ENCODE results near the gene RRAD. TPM values are rescaled to one million over a fixed set of nuclear protein-coding genes. Genes with fewer than 3 reads are reported as not detected.

RRAD gene
- polyA plus RNA-seq, 1 donor from 2014 or later, result 1.0 TPM

DNA sequence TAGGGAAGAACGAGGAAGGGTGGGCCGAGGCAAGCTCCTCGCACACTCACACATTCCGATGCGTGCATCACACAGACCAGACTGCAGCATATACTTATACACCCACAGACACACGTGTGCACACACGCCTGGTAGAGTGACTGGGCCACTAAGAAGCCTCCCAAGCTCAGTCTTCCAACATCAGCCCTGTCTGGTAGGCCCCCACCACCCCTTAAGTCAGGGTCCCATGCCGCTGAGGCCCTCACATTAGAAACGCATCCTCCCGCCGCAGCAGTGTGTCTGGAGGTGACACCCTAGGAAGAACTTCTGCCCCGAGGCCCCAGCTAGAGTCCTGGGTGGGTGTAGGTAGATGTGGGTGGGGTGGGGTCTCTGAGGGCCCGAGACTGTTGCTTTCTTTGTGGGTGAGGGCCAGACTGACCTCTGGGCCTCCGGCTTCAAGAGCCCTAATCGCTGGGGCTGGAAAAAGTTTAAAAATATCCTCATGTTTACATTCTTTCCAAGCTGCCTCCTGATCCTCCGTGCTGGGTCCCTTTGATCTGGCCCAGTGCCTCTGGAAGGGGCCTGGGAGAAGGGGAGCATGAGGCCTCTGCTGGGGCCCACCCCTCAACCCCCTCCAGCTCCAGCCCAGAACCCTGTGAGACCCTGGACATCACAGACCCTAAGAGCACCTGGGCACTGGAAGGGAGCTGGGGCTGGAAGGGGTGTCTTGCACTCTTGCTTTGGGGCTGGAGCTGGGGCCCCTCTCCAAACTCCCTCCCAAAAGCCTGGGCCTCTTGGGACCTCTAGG lies 20.3 kb downstream of the RRAD start:
- H3K9me2 ChIP-seq (ENCODE audit: insufficient read depth, low read length), result no peaks in the 10 kb centered on the region
- no peak overlapping the region for H3K9ac ChIP-seq (ENCODE audit: low read length)
- no peaks in the 10 kb centered on the region for H4K20me1 ChIP-seq (ENCODE audit: insufficient read depth)
- no peak overlapping the region for H3K4me2 ChIP-seq (ENCODE audit: low read length)
- no peaks in the 10 kb centered on the region for H3K36me3 ChIP-seq (ENCODE audit: insufficient read depth, low read length)
- no peaks in the 10 kb centered on the region for H3K27me3 ChIP-seq (ENCODE audit: insufficient read depth, low read depth, low read length)
- H3K27ac ChIP-seq (ENCODE audit: low read length), result no peak overlapping the region
- no peaks in the 10 kb centered on the region for H3K9me3 ChIP-seq (ENCODE audit: low read length)
- H3F3A ChIP-seq (ENCODE audit: insufficient read depth, low read length, poor library complexity, severe bottlenecking), result no peaks in the 10 kb centered on the region
- H3K79me2 ChIP-seq (replicated peaks; ENCODE audit: insufficient read depth, low read length), result no peaks in the 10 kb centered on the region
- no peak overlapping the region for H2AFZ ChIP-seq (ENCODE audit: low read depth, low read length)
- no peak overlapping the region for H3K4me3 ChIP-seq (ENCODE audit: low read length)
- TF ChIP-seq EZH2 (IDR thresholded peaks at IDR 0.05; ENCODE audit: borderline replicate concordance, insufficient read depth, low read length, poor library complexity, severe bottlenecking), result no peak
- TF ChIP-seq EP300 (conservative IDR thresholded peaks at IDR 0.05; ENCODE audit: poor library complexity, severe bottlenecking), result no peak
- TF ChIP-seq TAF1 (IDR thresholded peaks at IDR 0.05; ENCODE audit: low read depth), result no peak
- no peak for TF ChIP-seq POLR2AphosphoS5 (IDR thresholded peaks at IDR 0.05)
- TF ChIP-seq, protein P1, sequence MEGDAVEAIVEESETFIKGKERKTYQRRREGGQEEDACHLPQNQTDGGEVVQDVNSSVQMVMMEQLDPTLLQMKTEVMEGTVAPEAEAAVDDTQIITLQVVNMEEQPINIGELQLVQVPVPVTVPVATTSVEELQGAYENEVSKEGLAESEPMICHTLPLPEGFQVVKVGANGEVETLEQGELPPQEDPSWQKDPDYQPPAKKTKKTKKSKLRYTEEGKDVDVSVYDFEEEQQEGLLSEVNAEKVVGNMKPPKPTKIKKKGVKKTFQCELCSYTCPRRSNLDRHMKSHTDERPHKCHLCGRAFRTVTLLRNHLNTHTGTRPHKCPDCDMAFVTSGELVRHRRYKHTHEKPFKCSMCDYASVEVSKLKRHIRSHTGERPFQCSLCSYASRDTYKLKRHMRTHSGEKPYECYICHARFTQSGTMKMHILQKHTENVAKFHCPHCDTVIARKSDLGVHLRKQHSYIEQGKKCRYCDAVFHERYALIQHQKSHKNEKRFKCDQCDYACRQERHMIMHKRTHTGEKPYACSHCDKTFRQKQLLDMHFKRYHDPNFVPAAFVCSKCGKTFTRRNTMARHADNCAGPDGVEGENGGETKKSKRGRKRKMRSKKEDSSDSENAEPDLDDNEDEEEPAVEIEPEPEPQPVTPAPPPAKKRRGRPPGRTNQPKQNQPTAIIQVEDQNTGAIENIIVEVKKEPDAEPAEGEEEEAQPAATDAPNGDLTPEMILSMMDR (IDR thresholded peaks at IDR 0.05; ENCODE audit: poor library complexity, severe bottlenecking), result no peak
- no peak for TF ChIP-seq MXI1 (conservative IDR thresholded peaks at IDR 0.05; ENCODE audit: poor library complexity, severe bottlenecking)
- no peak for TF ChIP-seq SMC3 (conservative IDR thresholded peaks at IDR 0.05; ENCODE audit: poor library complexity)
- TF ChIP-seq, protein P2, sequence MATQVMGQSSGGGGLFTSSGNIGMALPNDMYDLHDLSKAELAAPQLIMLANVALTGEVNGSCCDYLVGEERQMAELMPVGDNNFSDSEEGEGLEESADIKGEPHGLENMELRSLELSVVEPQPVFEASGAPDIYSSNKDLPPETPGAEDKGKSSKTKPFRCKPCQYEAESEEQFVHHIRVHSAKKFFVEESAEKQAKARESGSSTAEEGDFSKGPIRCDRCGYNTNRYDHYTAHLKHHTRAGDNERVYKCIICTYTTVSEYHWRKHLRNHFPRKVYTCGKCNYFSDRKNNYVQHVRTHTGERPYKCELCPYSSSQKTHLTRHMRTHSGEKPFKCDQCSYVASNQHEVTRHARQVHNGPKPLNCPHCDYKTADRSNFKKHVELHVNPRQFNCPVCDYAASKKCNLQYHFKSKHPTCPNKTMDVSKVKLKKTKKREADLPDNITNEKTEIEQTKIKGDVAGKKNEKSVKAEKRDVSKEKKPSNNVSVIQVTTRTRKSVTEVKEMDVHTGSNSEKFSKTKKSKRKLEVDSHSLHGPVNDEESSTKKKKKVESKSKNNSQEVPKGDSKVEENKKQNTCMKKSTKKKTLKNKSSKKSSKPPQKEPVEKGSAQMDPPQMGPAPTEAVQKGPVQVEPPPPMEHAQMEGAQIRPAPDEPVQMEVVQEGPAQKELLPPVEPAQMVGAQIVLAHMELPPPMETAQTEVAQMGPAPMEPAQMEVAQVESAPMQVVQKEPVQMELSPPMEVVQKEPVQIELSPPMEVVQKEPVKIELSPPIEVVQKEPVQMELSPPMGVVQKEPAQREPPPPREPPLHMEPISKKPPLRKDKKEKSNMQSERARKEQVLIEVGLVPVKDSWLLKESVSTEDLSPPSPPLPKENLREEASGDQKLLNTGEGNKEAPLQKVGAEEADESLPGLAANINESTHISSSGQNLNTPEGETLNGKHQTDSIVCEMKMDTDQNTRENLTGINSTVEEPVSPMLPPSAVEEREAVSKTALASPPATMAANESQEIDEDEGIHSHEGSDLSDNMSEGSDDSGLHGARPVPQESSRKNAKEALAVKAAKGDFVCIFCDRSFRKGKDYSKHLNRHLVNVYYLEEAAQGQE (IDR thresholded peaks at IDR 0.05; ENCODE audit: borderline replicate concordance), result no peak
- no peak for TF ChIP-seq RAD21 (conservative IDR thresholded peaks at IDR 0.05)

DNA sequence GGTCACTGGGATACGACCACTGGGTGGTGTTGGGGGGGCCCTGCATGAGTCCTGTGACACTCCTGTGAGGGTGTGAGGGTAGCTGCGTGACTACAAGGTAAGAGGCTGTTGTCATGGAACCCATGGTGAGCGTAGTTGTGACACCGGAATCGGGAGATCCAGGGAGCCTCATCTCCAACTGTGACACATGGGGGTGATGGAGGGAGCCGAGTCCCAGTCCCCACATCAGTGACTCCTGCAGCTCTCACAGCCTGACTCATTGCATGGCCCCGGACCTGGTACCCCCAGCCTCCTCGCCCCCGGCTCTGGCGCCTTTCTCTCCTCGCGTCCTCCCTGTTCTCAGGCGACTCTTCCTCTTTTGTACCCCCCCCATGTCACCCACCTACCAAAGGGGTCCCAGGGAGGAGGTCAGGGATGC lies 20.9 kb downstream of the RRAD start:
- no peak overlapping the region for H3K27ac ChIP-seq (ENCODE audit: low read length)
- H3K79me2 ChIP-seq (replicated peaks; ENCODE audit: insufficient read depth, low read length), result no peaks in the 10 kb centered on the region
- H3K4me2 ChIP-seq (ENCODE audit: low read length), result no peak overlapping the region
- H4K20me1 ChIP-seq (ENCODE audit: insufficient read depth), result no peaks in the 10 kb centered on the region
- H3K36me3 ChIP-seq (ENCODE audit: insufficient read depth, low read length), result no peaks in the 10 kb centered on the region
- TF ChIP-seq MXI1 (conservative IDR thresholded peaks at IDR 0.05; ENCODE audit: poor library complexity, severe bottlenecking) (no peak), SMC3 (conservative IDR thresholded peaks at IDR 0.05; ENCODE audit: poor library complexity) (no peak), EZH2 (IDR thresholded peaks at IDR 0.05; ENCODE audit: borderline replicate concordance, insufficient read depth, low read length, poor library complexity, severe bottlenecking) (no peak), TAF1 (IDR thresholded peaks at IDR 0.05; ENCODE audit: low read depth) (no peak), RAD21 (conservative IDR thresholded peaks at IDR 0.05) (no peak), POLR2AphosphoS5 (IDR thresholded peaks at IDR 0.05) (no peak)
- TF ChIP-seq, protein P2 (IDR thresholded peaks at IDR 0.05; ENCODE audit: borderline replicate concordance), result no peak
- TF ChIP-seq, protein P1 (IDR thresholded peaks at IDR 0.05; ENCODE audit: poor library complexity, severe bottlenecking), result no peak
- no peak overlapping the region for H3K4me3 ChIP-seq (ENCODE audit: low read length)
- H3F3A ChIP-seq (ENCODE audit: insufficient read depth, low read length, poor library complexity, severe bottlenecking), result no peaks in the 10 kb centered on the region
- H3K9me3 ChIP-seq (ENCODE audit: low read length), result no peaks in the 10 kb centered on the region
- no peak overlapping the region for H2AFZ ChIP-seq (ENCODE audit: low read depth, low read length)
- H3K27me3 ChIP-seq (ENCODE audit: insufficient read depth, low read depth, low read length), result no peaks in the 10 kb centered on the region
- no peak overlapping the region for H3K9ac ChIP-seq (ENCODE audit: low read length)
- no peaks in the 10 kb centered on the region for H3K9me2 ChIP-seq (ENCODE audit: insufficient read depth, low read length)
